GM12864 (cell line): ENCODE results near the gene ANO5.
A peak's percentile ranks its signal among the peaks of the same experiment; 100 is the strongest.

ENCODE experiments used
- DNase-seq: peaks from one replicate; pipeline ENCODE4 v3.0.0-alpha.2; 2011; ENCODE audit warnings: low read depth
- H3K4me3 ChIP-seq: 2 replicates; pipeline ENCODE4 v1.5.1; 2011; ENCODE audit warnings: mild to moderate bottlenecking, low read depth, low read length, control low read depth
- TF ChIP-seq, protein P1 (sequence below): IDR thresholded peaks from 2 replicates; pipeline ENCODE4 v1.5.1; 2011; ENCODE audit warnings: low read depth, mild to moderate bottlenecking, moderate library complexity, low read length, control low read depth, inconsistent platforms; ENCODE audit errors: missing control alignments

The ANO5 gene

DNA sequence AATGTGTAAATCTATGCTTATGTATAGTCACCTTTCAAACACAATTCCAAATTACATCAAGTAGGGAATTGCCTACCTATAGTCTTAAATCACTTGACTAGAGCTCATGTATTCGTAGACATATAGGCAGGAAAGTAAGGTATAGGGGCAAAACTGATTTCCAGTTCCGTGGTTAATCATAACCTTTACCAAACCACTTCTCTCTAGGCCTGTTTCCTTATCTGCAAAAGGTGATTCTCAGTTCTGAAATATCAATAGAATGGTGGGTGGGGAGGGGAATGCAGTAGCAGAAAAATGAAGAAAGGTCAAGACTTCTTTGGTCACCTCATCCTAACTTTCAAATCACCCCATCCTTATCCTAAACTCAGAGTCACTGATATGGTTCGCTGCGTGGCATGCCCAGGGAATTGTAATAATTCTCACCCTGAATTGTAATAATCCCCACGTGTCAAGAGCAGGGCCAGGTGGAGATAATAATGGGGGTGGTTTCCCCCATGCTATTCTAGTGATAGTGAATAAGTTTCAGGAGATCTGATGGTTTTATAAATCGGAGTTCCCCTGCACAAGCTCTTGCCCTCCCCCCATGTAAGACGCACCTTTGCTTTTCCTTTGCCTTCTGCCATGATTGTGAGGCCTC is 1.9 kb upstream of the ANO5 start:
- DNase-seq = no peak
- TF ChIP-seq, protein P1, sequence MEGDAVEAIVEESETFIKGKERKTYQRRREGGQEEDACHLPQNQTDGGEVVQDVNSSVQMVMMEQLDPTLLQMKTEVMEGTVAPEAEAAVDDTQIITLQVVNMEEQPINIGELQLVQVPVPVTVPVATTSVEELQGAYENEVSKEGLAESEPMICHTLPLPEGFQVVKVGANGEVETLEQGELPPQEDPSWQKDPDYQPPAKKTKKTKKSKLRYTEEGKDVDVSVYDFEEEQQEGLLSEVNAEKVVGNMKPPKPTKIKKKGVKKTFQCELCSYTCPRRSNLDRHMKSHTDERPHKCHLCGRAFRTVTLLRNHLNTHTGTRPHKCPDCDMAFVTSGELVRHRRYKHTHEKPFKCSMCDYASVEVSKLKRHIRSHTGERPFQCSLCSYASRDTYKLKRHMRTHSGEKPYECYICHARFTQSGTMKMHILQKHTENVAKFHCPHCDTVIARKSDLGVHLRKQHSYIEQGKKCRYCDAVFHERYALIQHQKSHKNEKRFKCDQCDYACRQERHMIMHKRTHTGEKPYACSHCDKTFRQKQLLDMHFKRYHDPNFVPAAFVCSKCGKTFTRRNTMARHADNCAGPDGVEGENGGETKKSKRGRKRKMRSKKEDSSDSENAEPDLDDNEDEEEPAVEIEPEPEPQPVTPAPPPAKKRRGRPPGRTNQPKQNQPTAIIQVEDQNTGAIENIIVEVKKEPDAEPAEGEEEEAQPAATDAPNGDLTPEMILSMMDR = no peak
- no peak overlapping the region for H3K4me3 ChIP-seq

DNA sequence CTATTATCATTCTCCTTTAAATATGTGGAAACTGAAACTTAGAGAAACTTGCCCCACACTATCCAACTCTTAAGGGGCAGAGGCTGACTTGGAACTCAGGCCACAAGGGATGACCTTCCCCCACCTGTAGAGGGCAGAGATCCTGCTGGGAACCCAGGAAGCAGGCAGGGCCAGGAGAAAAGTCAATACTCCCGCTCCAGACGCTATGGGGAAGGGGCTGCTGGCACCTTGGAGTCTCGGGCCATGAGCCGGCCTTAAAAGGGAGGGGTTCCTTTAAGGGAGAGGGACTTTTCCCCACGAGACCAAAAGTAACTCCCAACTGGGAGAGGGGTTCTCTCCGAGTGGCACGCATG is 620 bp upstream of the ANO5 start:
- no peak for DNase-seq
- TF ChIP-seq, protein P1 = peak; percentile 49
- H3K4me3 ChIP-seq = peak overlapping the region; percentile 55

DNA sequence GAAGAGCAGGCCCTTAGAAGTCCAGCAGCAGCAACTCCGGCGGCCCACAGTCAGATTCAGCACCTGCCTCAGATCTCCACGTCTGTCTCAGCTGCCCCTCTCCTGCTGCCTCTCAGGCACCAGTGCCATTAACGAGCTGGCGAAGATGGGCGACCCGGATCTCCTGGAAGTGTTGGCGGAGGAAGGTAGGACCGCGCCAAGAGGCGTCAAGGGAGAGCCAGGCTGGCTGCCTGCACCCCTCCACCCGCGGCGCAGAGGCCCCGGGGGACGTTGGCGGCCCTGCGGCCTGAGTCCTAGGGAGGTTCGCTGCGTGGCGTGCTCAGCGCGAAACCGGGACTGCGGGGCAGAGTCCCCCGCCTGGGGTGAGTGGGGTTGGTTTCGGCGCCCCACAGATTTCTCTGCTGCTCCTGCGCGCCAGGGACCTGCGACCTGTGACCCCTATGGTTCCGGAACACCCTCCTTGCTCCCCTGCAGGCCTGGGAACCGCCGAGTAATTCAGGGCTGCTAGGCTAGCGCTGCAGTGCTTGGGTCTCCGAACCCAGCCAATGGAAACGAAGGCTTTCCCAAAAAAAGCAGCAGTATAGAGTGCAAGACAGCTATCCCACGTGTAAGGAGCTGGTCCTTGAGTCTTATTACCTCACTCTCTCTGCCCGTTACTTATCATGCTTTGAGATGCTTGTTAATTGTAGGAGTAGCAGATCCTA is 615 bp downstream of the ANO5 start:
- TF ChIP-seq, protein P1 = no peak
- H3K4me3 ChIP-seq = peak overlapping the region; percentile 55
- DNase-seq = no peak

DNA sequence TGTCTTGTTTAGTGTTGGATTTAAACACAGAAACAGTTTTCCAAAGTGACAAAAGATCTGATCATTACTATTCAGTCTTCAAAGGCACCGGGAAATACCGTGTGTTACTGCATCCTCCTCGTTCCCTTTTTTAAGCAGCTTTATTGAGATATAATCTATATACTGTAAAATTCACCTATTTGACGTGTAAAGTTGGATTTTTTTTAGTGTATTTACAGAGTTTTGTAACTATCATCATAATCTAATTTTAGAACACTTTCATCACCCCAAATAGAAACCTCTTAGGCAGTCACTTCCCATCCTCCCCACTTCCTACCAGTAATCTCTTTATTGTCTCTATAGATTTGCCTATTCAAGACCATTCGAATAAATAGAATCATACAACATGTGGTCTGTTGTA is 1.4 kb downstream of the ANO5 start:
- DNase-seq = no peak
- peak overlapping the region; percentile 55 for H3K4me3 ChIP-seq

DNA sequence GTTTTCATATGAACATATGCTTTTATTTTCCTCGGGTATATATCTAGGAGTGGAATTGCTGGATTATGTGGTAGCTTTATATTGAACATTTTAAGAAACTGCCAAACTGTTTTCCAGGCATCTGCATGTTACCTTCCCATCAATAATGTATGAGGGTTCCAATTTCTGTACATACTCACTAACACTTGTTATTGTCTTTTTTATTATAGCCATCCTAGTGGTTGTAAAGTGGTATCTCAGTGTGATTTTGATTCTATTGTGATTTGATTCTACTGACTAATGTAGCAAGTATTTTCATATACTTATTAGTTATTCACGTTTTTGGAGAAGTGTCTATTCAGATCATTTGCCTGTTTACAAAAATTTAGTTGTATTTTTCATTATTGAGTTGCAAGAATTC is 2.0 kb downstream of the ANO5 start:
- peak overlapping the region; percentile 55; the same call in 1 of the 2 replicates for H3K4me3 ChIP-seq
- no peak for DNase-seq
- TF ChIP-seq, protein P1 = no peak

More for the DNA sequence above, 1.4 kb downstream of the ANO5 start:
- TF ChIP-seq, protein P1 = no peak

DNA sequence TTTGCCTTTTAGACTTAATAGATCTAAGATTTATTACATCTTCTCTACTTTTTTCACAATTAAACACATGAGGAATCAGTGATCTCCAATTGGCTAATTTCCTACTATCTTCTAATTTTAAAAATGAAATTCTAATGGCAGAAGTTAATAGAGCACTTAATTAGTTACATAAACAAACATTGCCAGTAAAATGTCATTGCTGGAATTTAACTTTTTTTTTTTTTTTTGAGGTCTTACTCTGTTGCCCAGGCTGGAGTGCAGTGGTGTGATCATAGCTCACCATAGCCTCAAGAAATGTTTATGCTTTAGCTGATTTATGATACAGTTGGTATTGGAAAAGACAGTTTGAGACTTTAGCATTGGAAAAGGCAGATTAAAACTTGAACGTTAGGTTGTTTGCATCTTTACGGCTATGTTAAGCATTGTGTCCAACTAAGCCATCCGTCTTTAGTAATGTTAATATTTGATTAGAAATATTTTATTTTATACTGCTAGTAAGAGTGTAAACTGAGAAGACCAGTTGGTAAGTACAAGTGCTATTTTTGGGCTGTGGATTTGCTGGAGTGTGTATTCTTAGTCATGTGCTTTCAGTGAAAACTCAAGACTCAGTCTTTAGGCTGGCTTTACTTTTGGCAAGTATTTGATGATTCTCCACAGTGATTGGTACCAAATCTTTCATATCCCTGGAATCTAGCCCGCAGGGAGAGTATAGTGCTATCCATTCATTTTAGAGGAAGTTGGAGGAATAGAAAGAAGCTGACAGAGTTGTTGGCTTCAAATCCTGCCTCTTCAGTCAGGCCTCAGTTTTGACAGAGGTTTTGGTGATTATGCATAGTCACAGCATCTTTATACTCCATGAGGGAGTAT is 4.5 kb downstream of the ANO5 start:
- no peak overlapping the region for H3K4me3 ChIP-seq
- TF ChIP-seq, protein P1 = no peak
- DNase-seq = no peak
